ENCODE measurements around the gene CPS1. TPM values are rescaled to one million over a fixed set of nuclear protein-coding genes. Genes with fewer than 3 reads are reported as not detected.

CPS1 gene
- total RNA-seq, 1 donor from 2014 or later = 5.5 TPM

GRCh38 chr2:210546424-210547208 lies 9.8 kb upstream of the CPS1 start:
- DNase-seq (ENCODE audit: low spot score) = no peak

- DNase-seq (ENCODE audit: low spot score) = no peak
Observed at GRCh38 chr2:210548031-210548430, 8.4 kb upstream of the CPS1 start.

DNA sequence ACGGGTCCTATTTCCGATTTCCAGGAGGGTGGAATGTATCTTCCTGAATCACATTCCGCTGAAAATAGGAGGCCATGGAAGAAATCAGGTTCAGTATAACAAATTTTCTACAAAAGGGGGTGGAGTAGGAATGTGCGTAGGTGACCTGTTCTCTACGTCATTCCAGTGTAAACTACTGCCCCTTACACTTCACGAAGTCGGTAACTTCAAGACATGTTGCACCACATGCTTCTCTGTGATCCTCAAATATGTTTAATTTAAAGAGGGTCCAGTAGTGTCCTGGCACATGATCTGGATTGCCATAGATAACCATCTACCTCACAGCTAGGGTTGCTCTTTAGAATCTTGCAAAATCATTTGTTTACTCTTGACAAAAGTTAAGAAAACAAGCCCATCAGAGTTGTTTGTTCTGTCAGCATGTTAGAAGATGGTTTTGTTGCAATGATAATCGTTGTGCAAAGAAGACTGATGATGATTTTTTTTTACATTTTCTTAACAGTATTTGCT lies 7.5 kb upstream of the CPS1 start:
- no peak for DNase-seq (ENCODE audit: low spot score)

DNA sequence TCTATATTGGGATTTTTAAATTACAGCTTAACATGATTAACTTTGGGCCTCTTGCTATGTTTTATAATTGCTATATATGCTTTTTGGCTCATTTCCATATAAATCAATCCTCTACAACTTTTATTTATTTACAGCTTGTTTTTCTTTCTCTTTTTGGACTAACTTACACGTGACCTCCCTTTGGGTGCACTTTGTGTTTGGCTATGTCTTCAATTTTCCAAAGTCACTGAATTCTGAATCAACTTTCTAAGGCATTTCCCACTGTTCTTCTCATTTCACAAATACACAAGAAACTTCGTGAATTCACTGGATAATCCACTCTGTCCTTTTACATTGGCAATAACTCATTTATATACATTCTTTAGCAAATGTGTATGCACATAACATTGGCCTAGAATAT lies 5.4 kb upstream of the CPS1 start:
- DNase-seq (ENCODE audit: low spot score) = no peak

DNA sequence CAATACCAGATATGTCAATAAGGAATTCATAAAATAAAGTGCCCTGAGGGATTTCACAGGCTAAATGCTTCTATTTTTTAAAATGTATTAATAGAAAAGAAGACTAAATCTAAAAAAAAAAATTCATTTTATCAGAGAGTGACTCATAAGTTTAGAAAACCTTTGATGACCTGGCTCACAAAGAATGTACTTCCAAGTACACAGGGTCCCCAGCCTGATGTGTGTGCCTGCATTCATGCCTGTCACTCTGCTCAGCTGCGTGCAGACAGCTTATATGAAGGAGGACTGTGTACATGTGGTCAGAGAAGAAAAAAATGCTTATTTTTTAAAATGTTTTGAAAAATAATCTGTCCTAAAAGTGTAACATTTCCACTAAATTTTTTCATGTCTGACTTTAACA lies 3.0 kb upstream of the CPS1 start:
- DNase-seq (ENCODE audit: low spot score) = no peak

GRCh38 chr2:210555555-210555954 lies 844 bp upstream of the CPS1 start:
- DNase-seq (ENCODE audit: low spot score) = no peak

DNA sequence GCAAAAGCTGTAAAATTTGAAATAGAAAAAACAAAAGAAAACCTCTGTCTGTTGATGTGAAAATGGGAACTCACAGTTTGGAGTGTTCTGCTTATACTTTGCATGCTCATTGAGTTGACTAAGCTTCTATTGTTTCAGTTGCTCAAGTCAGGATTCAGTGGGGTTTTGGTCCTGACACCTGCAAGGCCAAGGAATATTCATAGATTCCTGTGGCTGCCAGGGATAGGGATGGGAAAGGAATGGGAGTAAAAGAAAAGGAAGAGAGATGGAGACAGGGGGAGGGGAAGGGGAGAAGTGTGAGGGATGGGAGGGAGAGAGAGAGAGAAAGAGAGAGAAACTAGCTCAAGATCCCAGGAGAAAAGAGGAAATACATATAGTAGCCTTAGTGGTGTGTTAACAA lies 1.3 kb downstream of the CPS1 start:
- no peak for DNase-seq (ENCODE audit: low spot score)

GRCh38 chr2:210558708-210559107 lies 2.3 kb downstream of the CPS1 start:
- DNase-seq (ENCODE audit: low spot score) = no peak

- no peak for DNase-seq (ENCODE audit: low spot score)
Observed at GRCh38 chr2:210559182-210559581, 2.8 kb downstream of the CPS1 start.

DNA sequence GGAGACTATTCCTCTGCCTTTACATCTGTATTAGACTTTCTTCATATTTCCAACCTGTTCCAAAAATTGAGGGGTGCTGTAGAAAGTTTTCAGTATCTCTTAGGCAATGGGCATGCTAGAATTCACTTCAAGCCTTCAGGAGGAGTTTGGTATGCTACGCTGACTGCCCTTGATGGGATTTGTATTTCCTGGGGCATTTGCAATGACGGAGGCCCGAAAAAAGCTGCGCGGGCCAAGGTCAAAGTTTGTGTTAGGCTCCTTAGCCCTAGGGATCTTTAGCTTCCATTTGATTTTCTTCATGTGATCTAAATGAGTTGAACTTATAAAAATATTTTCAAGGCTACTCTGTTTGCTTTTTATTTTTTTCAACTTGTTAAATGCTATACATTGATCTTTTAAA lies 5.1 kb downstream of the CPS1 start:
- DNase-seq (ENCODE audit: low spot score) = no peak

DNA sequence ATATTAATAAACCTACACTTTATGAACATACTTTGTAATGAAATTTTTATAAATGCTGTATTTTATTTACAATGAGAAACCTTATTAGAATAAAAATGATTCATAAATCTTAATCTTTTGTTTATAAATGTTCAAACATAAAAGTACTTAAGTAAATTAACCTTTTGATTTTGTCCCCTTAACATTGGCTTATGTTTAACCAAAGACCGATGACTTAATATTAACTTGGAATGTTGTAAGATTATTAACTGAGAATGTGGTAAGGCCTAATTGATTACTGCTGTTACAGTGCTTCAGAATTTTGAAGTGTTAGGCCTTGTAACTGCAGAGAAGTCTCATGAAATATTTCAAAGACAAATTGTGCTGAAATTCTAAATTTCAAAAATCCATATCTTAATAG lies 5.7 kb downstream of the CPS1 start:
- no peak for DNase-seq (ENCODE audit: low spot score)

DNA sequence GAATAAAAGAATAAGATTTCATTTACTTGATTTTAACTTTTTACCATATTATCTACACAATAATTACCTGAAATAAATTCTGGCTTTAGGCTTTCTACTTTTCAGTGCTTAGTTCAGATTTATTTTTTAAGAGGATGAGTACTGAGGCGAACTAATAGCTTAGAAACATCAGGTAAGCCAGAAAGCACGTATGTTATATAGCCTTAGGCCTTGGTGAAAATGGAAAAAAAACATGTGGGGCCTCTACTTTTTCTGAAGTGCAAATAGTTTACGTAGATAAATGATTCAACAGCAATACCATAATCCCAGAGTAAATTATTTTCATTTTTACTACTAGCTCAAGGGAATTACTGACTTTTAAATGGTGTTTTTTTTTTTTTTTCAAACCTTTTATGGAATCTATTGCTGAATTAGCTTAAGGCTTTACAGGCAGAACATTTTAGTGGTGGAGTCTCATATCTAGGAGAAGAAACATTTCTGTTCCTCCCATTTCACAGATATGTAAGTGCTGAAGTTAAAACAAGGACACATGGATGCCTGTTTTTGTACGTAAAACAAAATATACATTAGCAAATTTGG lies 6.2 kb downstream of the CPS1 start:
- DNase-seq (ENCODE audit: low spot score) = no peak

DNA sequence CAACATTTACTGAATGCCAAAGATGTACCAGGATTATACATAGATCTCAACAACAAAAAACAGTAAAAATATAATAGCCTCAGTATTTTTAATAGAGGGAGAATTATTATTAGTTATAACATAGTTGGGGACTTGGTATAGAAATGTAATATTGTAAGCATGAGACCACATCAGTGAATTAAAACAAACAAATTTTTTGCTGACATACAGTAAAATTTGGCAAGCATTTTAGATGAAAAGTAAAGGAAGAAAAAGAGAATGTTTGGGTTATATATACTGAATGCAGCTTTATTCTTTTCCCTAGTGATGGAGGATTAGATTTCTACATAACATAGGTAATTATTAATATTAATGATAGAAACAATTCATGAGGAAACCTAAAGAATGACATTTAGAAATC lies 10.9 kb downstream of the CPS1 start:
- no peak for DNase-seq (ENCODE audit: low spot score)

- no peak for DNase-seq (ENCODE audit: low spot score)
Observed at GRCh38 chr2:210568108-210568507, 11.7 kb downstream of the CPS1 start.

DNA sequence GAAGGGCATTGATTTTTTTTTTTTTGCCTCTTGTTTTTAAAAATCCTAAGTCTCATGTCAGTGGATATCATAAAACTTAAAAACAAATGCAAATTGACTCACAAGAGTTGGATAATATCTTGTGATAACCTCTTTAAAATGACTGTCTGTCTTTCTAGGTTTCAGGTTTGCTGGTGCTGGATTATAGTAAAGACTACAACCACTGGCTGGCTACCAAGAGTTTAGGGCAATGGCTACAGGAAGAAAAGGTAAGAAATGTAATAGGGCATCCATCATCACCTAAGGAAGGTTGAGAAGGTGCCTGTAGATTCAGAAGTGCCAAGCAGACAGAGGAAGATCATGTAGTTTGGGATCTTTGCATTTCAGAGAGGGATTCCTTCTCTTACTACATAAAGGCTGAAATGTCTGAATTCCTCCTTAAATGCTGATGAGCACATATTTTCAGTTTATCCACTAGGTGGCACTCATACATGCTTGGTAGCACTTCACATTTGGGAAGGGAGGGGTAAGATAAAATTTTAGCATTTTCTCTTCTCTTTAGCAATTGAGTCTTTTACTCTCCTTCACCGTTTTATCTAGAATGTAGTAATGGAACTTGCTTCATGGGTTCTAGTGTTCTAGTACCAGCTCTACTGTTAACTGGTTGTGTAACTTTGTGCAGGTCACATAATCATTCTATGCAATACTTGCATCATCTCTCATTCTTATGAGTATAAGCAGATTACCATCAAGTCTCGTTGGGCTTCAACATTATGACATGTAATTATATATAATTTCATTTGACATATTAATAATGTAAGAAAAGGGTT lies 21.1 kb downstream of the CPS1 start:
- DNase-seq (ENCODE audit: low spot score) = no peak

DNA sequence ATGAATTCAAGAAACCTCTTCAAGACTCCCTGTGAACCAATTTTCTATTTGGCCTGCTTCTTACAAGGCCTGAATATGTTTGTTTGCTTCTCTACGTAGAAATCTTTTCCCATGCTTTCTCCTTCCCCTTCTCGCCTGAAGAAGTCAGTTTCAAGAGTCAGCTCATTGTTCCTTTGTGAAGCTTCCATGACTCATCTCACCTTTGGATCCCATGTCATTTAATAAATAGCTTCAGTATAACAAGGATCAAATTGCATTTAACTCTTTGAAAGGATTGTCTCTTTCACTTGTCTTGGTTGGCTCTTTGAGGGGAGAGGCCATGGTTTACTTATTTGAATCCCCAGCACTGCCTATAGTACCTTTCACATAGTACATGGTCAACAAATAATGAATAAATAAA lies 28.4 kb downstream of the CPS1 start:
- no peak for DNase-seq (ENCODE audit: low spot score)

GRCh38 chr2:210586381-210586780 lies 30.0 kb downstream of the CPS1 start:
- DNase-seq (ENCODE audit: low spot score) = no peak

- no peak for DNase-seq (ENCODE audit: low spot score)
Observed at GRCh38 chr2:210591663-210592062, 35.3 kb downstream of the CPS1 start.

DNA sequence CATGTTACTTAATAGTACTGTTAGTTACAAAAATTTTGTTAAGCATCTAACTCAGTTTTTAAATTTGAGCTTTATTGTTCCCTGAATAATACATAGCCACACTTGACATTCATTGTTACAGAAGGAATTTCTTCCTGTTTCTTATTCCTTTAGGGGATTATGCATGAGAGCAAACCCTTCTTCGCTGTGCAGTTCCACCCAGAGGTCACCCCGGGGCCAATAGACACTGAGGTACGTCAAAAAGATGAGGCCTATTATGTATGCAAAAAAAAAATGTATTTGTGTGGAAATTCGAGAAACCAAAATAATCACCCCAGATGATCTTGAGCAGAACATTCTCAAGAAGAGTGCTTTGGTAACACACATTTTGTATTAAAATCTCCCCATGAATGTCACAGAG lies 36.3 kb downstream of the CPS1 start:
- DNase-seq (ENCODE audit: low spot score) = no peak

DNA sequence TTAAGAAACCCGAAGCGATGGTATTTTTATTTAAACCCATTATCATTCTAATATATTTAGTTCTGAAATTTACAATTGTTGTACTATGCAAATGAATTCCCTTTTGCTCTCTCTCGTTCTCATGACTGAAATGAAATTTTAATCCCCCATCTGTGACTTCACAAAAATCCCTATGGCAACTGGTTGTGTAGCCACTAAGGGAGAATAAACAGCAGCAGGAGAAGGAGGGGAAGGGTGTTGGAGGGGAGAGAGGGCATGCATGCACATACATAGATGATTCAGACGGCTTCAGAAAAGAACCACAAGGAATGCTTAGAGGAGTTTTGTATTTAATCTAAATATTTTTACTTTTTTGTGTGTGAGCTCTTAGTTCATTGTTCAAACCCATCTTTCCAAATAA lies 36.8 kb downstream of the CPS1 start:
- no peak for DNase-seq (ENCODE audit: low spot score)

DNA sequence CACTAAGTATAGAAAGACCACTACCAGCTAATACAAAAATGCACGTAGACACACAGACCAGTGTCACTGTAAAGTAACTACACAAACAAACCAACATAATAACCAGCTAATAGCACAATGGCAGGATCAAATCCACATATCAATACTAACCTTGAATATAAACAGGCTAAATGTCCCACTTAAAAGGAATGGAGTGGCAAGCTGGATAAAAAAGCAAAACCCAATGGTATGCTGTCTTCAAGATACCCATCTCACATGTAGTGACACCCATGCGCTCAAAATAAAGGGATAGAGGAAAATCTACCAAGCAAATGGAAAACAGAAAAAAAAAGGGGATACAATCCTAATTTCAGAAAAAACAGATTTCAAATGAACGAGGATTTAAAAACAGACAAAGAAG lies 41.8 kb downstream of the CPS1 start:
- no peak for DNase-seq (ENCODE audit: low spot score)

- DNase-seq (ENCODE audit: low spot score) = no peak
Observed at GRCh38 chr2:210599476-210599875, 43.1 kb downstream of the CPS1 start.

- DNase-seq (ENCODE audit: low spot score) = no peak
Observed at GRCh38 chr2:210604666-210605065, 48.3 kb downstream of the CPS1 start.
